ENCODE measurements around the gene LYPD6. TPM values are rescaled to one million over a fixed set of nuclear protein-coding genes. Genes with fewer than 3 reads are reported as not detected.

Gene LYPD6
- total RNA-seq, 1 donor from 2014 or later: 2.1 TPM

DNA sequence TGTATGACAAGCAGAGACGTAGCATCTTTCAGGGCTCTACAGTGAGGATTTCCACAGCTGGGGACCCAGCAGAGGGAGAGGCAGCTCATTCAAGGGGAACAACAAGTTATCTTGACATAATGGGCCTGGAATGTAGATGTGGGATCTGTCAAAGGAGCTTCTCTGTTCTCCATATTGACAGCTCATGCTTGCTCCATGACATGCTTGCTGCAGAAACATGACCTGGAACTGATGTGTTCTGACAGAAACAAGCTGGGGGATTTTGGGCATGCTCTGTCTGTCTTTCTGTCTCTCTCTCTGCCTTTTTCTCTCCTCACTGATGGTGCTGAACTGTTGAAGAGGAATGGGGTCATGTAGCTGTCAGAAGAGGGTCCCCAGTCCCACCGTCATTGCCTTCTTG lies 177.6 kb downstream of the LYPD6 start:
- H3K27me3 Mint-ChIP-seq (ENCODE audit: unreplicated experiment): no peaks in the 10 kb centered on the region
- peaks cover 4% of the 10 kb centered on the region for H3K4me1 Mint-ChIP-seq (ENCODE audit: unreplicated experiment)
- no peak overlapping the region for H3K4me3 Mint-ChIP-seq (ENCODE audit: unreplicated experiment)
- no peak overlapping the region for H3K27ac Mint-ChIP-seq (ENCODE audit: unreplicated experiment)
- TF ChIP-seq, protein P1, sequence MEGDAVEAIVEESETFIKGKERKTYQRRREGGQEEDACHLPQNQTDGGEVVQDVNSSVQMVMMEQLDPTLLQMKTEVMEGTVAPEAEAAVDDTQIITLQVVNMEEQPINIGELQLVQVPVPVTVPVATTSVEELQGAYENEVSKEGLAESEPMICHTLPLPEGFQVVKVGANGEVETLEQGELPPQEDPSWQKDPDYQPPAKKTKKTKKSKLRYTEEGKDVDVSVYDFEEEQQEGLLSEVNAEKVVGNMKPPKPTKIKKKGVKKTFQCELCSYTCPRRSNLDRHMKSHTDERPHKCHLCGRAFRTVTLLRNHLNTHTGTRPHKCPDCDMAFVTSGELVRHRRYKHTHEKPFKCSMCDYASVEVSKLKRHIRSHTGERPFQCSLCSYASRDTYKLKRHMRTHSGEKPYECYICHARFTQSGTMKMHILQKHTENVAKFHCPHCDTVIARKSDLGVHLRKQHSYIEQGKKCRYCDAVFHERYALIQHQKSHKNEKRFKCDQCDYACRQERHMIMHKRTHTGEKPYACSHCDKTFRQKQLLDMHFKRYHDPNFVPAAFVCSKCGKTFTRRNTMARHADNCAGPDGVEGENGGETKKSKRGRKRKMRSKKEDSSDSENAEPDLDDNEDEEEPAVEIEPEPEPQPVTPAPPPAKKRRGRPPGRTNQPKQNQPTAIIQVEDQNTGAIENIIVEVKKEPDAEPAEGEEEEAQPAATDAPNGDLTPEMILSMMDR (IDR thresholded peaks at IDR 0.05): no peak
- no peaks in the 10 kb centered on the region for H3K36me3 Mint-ChIP-seq (ENCODE audit: unreplicated experiment)
- H3K9me3 Mint-ChIP-seq (ENCODE audit: unreplicated experiment): no peaks in the 10 kb centered on the region
- no peak for DNase-seq (ENCODE audit: extremely low spot score, unreplicated experiment)

DNA sequence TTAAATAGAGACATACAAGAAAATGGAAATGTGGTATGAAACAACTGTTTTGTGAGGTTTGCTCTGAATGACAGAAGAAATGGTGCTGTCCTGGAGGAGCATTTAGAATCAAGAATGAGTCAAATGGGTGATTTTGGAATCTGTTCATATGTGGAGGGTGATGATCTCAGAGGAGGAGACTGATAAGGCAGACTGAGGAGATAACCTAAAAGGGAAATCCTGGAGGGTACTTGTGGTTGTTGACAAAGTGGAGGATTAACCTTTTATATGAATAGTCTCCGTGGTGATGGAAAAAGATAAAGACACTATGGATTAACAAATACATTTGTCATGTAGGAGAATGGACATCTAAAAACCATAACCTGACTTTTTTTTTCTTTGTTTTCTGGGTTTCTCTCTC lies 183.1 kb downstream of the LYPD6 start:
- TF ChIP-seq, protein P1 (IDR thresholded peaks at IDR 0.05): no peak
- no peaks in the 10 kb centered on the region for H3K4me1 Mint-ChIP-seq (ENCODE audit: unreplicated experiment)
- no peak overlapping the region for H3K4me3 Mint-ChIP-seq (ENCODE audit: unreplicated experiment)
- no peak overlapping the region for H3K27ac Mint-ChIP-seq (ENCODE audit: unreplicated experiment)
- no peaks in the 10 kb centered on the region for H3K36me3 Mint-ChIP-seq (ENCODE audit: unreplicated experiment)
- no peak for DNase-seq (ENCODE audit: extremely low spot score, unreplicated experiment)
- peaks cover 8% of the 10 kb centered on the region for H3K9me3 Mint-ChIP-seq (ENCODE audit: unreplicated experiment)
- peaks cover 8% of the 10 kb centered on the region for H3K27me3 Mint-ChIP-seq (ENCODE audit: unreplicated experiment)

Measured in osteocyte (in vitro differentiated cells).